HG03139 (cell line): ENCODE data around the gene OXNAD1.
A peak's percentile ranks its signal among the peaks of the same experiment; 100 is the strongest.

Experiments used
- ATAC-seq: cut with Tn5 transposase; IDR thresholded peaks from one replicate; pipeline ENCODE4 v1.9.1; 2021; ENCODE audit not compliant: unreplicated experiment

OXNAD1 gene

GRCh38 chr3:16264708-16265454 lies at the start of gene OXNAD1, which contains the start of gene DPH3:
TSS of gene OXNAD1 (plus strand) at chr3:16265212. CDS start at chr3:16270953, 5,741 bp downstream.
TSS of gene DPH3 (minus strand) at chr3:16264943. CDS start at chr3:16264876, 67 bp downstream.
- peak; percentile 98 for ATAC-seq

GRCh38 chr3:16216373-16216935 lies 48.6 kb upstream of the OXNAD1 start:
- ATAC-seq = no peak

- no peak for ATAC-seq
Observed at GRCh38 chr3:16219777-16220176, 45.2 kb upstream of the OXNAD1 start.

GRCh38 chr3:16221990-16222389 lies 43.0 kb upstream of the OXNAD1 start:
- ATAC-seq = no peak

GRCh38 chr3:16222547-16222946 lies 42.5 kb upstream of the OXNAD1 start:
- no peak for ATAC-seq

GRCh38 chr3:16224325-16224724 lies 40.7 kb upstream of the OXNAD1 start:
- ATAC-seq = no peak

- ATAC-seq = no peak
Observed at GRCh38 chr3:16227566-16227965, 37.4 kb upstream of the OXNAD1 start.

- ATAC-seq = no peak
Observed at GRCh38 chr3:16229681-16230080, 35.3 kb upstream of the OXNAD1 start.

GRCh38 chr3:16231983-16232382 lies 33.0 kb upstream of the OXNAD1 start:
- ATAC-seq = no peak

GRCh38 chr3:16233806-16234205 lies 31.2 kb upstream of the OXNAD1 start:
- ATAC-seq = no peak

GRCh38 chr3:16234281-16234680 lies 30.7 kb upstream of the OXNAD1 start:
- ATAC-seq = no peak

GRCh38 chr3:16236030-16236639 lies 28.9 kb upstream of the OXNAD1 start:
- ATAC-seq = no peak

- ATAC-seq = no peak
Observed at GRCh38 chr3:16236856-16237393, 28.1 kb upstream of the OXNAD1 start.

GRCh38 chr3:16239086-16239770 lies 25.8 kb upstream of the OXNAD1 start:
- no peak for ATAC-seq

GRCh38 chr3:16239780-16240179 lies 25.2 kb upstream of the OXNAD1 start:
- no peak for ATAC-seq

- ATAC-seq = no peak
Observed at GRCh38 chr3:16240229-16241023, 24.6 kb upstream of the OXNAD1 start.

- no peak for ATAC-seq
Observed at GRCh38 chr3:16241225-16241624, 23.8 kb upstream of the OXNAD1 start.

GRCh38 chr3:16242177-16242576 lies 22.8 kb upstream of the OXNAD1 start:
- no peak for ATAC-seq

GRCh38 chr3:16243706-16244490 lies 21.1 kb upstream of the OXNAD1 start:
- ATAC-seq = no peak

GRCh38 chr3:16245609-16246008 lies 19.4 kb upstream of the OXNAD1 start:
- ATAC-seq = no peak
